H9 (cell line): ENCODE results near the gene ARNT2. TPM values are rescaled to one million over a fixed set of nuclear protein-coding genes. Genes with fewer than 3 reads are reported as not detected.

Experiments used
- DNase-seq: peaks from one replicate; pipeline ENCODE4 v3.0.0-alpha.2; 2017
- H2AFZ ChIP-seq: one replicate; pipeline ENCODE4 v1.6.1; 2013; ENCODE audit warnings: mild to moderate bottlenecking, low read length, control low read depth, moderate library complexity
- H2AK5ac ChIP-seq: 2 replicates; pipeline ENCODE4 v1.6.1; 2013; ENCODE audit warnings: low read length, control low read depth, mixed read lengths; ENCODE audit not compliant: insufficient read length
- H2BK120ac ChIP-seq: one replicate; pipeline ENCODE4 v1.6.1; 2013; ENCODE audit warnings: low read depth, mild to moderate bottlenecking, low read length, control low read depth, inconsistent platforms; ENCODE audit not compliant: poor library complexity, severe bottlenecking
- H2BK12ac ChIP-seq: 2 replicates; pipeline ENCODE4 v1.6.1; 2013; ENCODE audit warnings: low read length, control low read depth, mixed read lengths, low read depth; ENCODE audit not compliant: insufficient read length
- H2BK15ac ChIP-seq: 2 replicates; pipeline ENCODE4 v1.6.1; 2013; ENCODE audit warnings: low read depth, low read length, control low read depth
- H2BK20ac ChIP-seq: one replicate; pipeline ENCODE4 v1.6.1; 2013; ENCODE audit warnings: low read depth, mild to moderate bottlenecking, low read length, control low read depth, inconsistent platforms; ENCODE audit not compliant: poor library complexity, severe bottlenecking
- H2BK5ac ChIP-seq: 2 replicates; pipeline ENCODE4 v1.6.1; 2013; ENCODE audit warnings: low read length, control low read depth, mixed read lengths; ENCODE audit not compliant: insufficient read length
- H3K14ac ChIP-seq: 2 replicates; pipeline ENCODE4 v1.6.1; 2013; ENCODE audit warnings: low read length, control low read depth; ENCODE audit not compliant: insufficient read depth
- H3K18ac ChIP-seq: 2 replicates; pipeline ENCODE4 v1.6.1; 2013; ENCODE audit warnings: low read depth, mild to moderate bottlenecking, mixed read lengths, low read length, control low read depth; ENCODE audit not compliant: insufficient read length
- H3K23ac ChIP-seq: 2 replicates; pipeline ENCODE4 v1.6.1; 2013; ENCODE audit warnings: low read length, control low read depth, mixed read lengths, low read depth; ENCODE audit not compliant: insufficient read length
- H3K23me2 ChIP-seq: 2 replicates; pipeline ENCODE4 v1.6.1; 2013; ENCODE audit warnings: low read depth, mild to moderate bottlenecking, mixed read lengths, low read length, control low read depth; ENCODE audit not compliant: insufficient read length, poor library complexity, severe bottlenecking
- H3K27ac ChIP-seq: 2 replicates; pipeline ENCODE4 v1.5.1; 2013; ENCODE audit warnings: low read length, control low read depth, mixed read lengths, low read depth; ENCODE audit not compliant: insufficient read length
- H3K27me3 ChIP-seq: 2 replicates; pipeline ENCODE4 v1.6.1; 2013; ENCODE audit warnings: low read length, control low read depth, inconsistent platforms; ENCODE audit not compliant: insufficient read depth
- H3K4ac ChIP-seq: 2 replicates; pipeline ENCODE4 v1.6.1; 2013; ENCODE audit warnings: low read depth, mild to moderate bottlenecking, control low read depth, inconsistent platforms, low read length, moderate library complexity
- H3K4me1 ChIP-seq: 2 replicates; pipeline ENCODE4 v1.6.1; 2013; ENCODE audit warnings: low read length, control low read depth, inconsistent platforms; ENCODE audit not compliant: insufficient read depth
- H3K4me2 ChIP-seq: 2 replicates; pipeline ENCODE4 v1.6.1; 2013; ENCODE audit warnings: low read length, control low read depth, mixed read lengths; ENCODE audit not compliant: insufficient read length, insufficient read depth
- H3K56ac ChIP-seq: 2 replicates; pipeline ENCODE4 v1.6.1; 2013; ENCODE audit warnings: low read depth, mild to moderate bottlenecking, mixed read lengths, low read length, control low read depth; ENCODE audit not compliant: insufficient read length
- H3K79me1 ChIP-seq: 2 replicates; pipeline ENCODE4 v1.6.1; 2013; ENCODE audit warnings: low read depth, mild to moderate bottlenecking, moderate library complexity, low read length, control low read depth, inconsistent platforms; ENCODE audit not compliant: insufficient read depth, poor library complexity, severe bottlenecking
- H3K79me2 ChIP-seq: 2 replicates; pipeline ENCODE4 v1.6.1; 2013; ENCODE audit warnings: low read length, control low read depth, inconsistent platforms; ENCODE audit not compliant: insufficient read depth
- H3K9ac ChIP-seq: 2 replicates; pipeline ENCODE4 v1.6.1; 2013; ENCODE audit warnings: low read length, control low read depth, mixed read lengths; ENCODE audit not compliant: insufficient read length; ENCODE audit errors: extremely low read depth
- H3K9me3 ChIP-seq: one replicate; pipeline ENCODE4 v1.6.1; 2013; ENCODE audit warnings: low read depth, low read length, inconsistent platforms; ENCODE audit not compliant: control insufficient read depth
- H3T11ph ChIP-seq: one replicate; pipeline ENCODE4 v1.6.1; 2013; ENCODE audit warnings: mild to moderate bottlenecking, low read length, control low read depth, inconsistent platforms
- H4K20me1 ChIP-seq: one replicate; pipeline ENCODE4 v1.6.1; 2013; ENCODE audit not compliant: control insufficient read depth, insufficient read length, insufficient read depth
- H4K5ac ChIP-seq: 2 replicates; pipeline ENCODE4 v1.6.1; 2013; ENCODE audit warnings: low read depth, mild to moderate bottlenecking, mixed read lengths, low read length, control low read depth; ENCODE audit not compliant: insufficient read length
- H4K8ac ChIP-seq: replicated peaks from 2 replicates; pipeline ENCODE4 v1.6.1; 2013; ENCODE audit warnings: low read length, control low read depth, mixed read lengths, low read depth; ENCODE audit not compliant: insufficient read length
- H4K91ac ChIP-seq: 2 replicates; pipeline ENCODE4 v1.6.1; 2013; ENCODE audit warnings: low read depth, mild to moderate bottlenecking, moderate library complexity, mixed read lengths, low read length, control low read depth; ENCODE audit not compliant: insufficient read length
- H3K27ac Mint-ChIP-seq, 3 experiments: 2 replicates in 2 of 3; 3 replicates in 1 of 3; pipeline ENCODE4 v1.8.0; 2020 to 2021; ENCODE audit warnings: mixed read lengths in 3 of 3, mild to moderate bottlenecking in 1 of 3, moderate library complexity in 1 of 3
- H3K27me3 Mint-ChIP-seq: 2 replicates; pipeline ENCODE4 v1.8.0; 2021; ENCODE audit warnings: low read depth, mild to moderate bottlenecking, moderate library complexity, mixed read lengths
- H3K36me3 Mint-ChIP-seq, 3 experiments: 2 replicates in 2 of 3; 3 replicates in 1 of 3; pipeline ENCODE4 v1.8.0; 2020 to 2021; ENCODE audit warnings: low read depth in 3 of 3, mixed read lengths in 3 of 3; ENCODE audit not compliant: insufficient read depth in 1 of 3
- H3K4me1 Mint-ChIP-seq, 2 experiments: 2 replicates each; pipeline ENCODE4 v1.8.0; 2020; ENCODE audit warnings: mixed read lengths in 2 of 2
- H3K4me3 Mint-ChIP-seq, 2 experiments: 2 replicates in 1 of 2; 3 replicates in 1 of 2; pipeline ENCODE4 v1.8.0; 2020 to 2021; ENCODE audit warnings: mild to moderate bottlenecking in 2 of 2, mixed read lengths in 2 of 2, moderate library complexity in 1 of 2
- H3K9me3 Mint-ChIP-seq, 2 experiments: 2 replicates in 1 of 2; 3 replicates in 1 of 2; pipeline ENCODE4 v1.8.0; 2020; ENCODE audit warnings: mild to moderate bottlenecking in 2 of 2, mixed read lengths in 2 of 2, moderate library complexity in 1 of 2
- WGBS: extraction: QIAGEN DNeasy Blood & Tissue Kit; methylation state at CpG from one replicate; pipeline ENCODE4 v1.1.7; 2013; ENCODE audit warnings: missing lambda C conversion rate, low lambda C conversion rate, mixed read lengths; ENCODE audit not compliant: insufficient read length; ENCODE audit errors: extremely low coverage; 5-methylcytosine and 5-hydroxymethylcytosine counted together
- total RNA-seq: library from RNA; stranded (reverse); gene quantifications from 2 replicates; pipeline ENCODE4 v1.2.1, GENCODE V29; 2021
- TF ChIP-seq, protein P1 (sequence below): fragments of 200-600 bp; sonication (generic); conservative IDR thresholded peaks from 3 replicates; pipeline ENCODE4 v1.8.0; 2021; ENCODE audit warnings: antibody characterized with exemption, mild to moderate bottlenecking

The ARNT2 gene
- total RNA-seq, 1 experiment from 2014 or later = 10.5 TPM

DNA sequence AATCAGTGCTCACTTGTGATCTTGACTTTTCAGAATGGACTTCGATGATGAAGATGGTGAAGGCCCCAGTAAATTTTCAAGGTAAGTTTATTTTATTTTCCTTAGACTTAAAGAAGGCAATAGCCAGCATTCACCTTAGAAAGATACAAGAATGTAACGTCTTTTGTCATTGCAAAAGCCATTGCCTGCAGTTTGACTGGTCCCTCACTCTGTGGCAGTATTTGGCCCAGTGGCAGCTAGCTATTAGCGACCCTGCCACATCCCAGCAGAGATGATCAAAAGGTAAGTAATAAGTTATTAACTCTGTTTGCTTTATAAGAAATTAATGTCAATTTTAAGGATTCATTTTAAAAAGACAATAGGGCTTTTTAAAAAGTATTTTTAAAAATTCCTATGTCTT, 53.7 kb downstream of the ARNT2 start:
- Histone ChIP-seq H3K4me1 (no peaks in the 10 kb centered on the region), H2BK120ac (no peak overlapping the region), H3K23me2 (no peaks in the 10 kb centered on the region), H3K23ac (no peak overlapping the region), H4K5ac (no peak overlapping the region), H4K20me1 (no peaks in the 10 kb centered on the region), H3K4me2 (no peak overlapping the region), H3K27me3 (no peaks in the 10 kb centered on the region), H4K8ac (no peak overlapping the region), H3K9me3 (no peaks in the 10 kb centered on the region), H3K79me2 (no peaks in the 10 kb centered on the region), H2AFZ (no peak overlapping the region), H2BK20ac (no peak overlapping the region), H3K18ac (no peak overlapping the region), H3K27ac (no peak overlapping the region), H2BK15ac (no peak overlapping the region), H3T11ph (no peak overlapping the region), H3K56ac (no peak overlapping the region), H3K79me1 (no peaks in the 10 kb centered on the region), H4K91ac (no peak overlapping the region), H2AK5ac (no peak overlapping the region), H3K4ac (no peak overlapping the region), H3K9ac (no peak overlapping the region), H2BK5ac (no peak overlapping the region), H3K14ac (no peak overlapping the region), H2BK12ac (no peak overlapping the region)
- H3K4me3 Mint-ChIP-seq = no peak overlapping the region
- no peaks in the 10 kb centered on the region for H3K36me3 Mint-ChIP-seq
- TF ChIP-seq, protein P1, sequence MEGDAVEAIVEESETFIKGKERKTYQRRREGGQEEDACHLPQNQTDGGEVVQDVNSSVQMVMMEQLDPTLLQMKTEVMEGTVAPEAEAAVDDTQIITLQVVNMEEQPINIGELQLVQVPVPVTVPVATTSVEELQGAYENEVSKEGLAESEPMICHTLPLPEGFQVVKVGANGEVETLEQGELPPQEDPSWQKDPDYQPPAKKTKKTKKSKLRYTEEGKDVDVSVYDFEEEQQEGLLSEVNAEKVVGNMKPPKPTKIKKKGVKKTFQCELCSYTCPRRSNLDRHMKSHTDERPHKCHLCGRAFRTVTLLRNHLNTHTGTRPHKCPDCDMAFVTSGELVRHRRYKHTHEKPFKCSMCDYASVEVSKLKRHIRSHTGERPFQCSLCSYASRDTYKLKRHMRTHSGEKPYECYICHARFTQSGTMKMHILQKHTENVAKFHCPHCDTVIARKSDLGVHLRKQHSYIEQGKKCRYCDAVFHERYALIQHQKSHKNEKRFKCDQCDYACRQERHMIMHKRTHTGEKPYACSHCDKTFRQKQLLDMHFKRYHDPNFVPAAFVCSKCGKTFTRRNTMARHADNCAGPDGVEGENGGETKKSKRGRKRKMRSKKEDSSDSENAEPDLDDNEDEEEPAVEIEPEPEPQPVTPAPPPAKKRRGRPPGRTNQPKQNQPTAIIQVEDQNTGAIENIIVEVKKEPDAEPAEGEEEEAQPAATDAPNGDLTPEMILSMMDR = peak; percentile 30; the same call in 1 of the 3 replicates
- no CpG with 5 or more reads among the region's 3 CpGs for WGBS
- DNase-seq = no peak
- peaks cover 8% of the 10 kb centered on the region for H3K27me3 Mint-ChIP-seq
- no peaks in the 10 kb centered on the region for H3K9me3 Mint-ChIP-seq
- no peak overlapping the region for H3K27ac Mint-ChIP-seq
- H3K4me1 Mint-ChIP-seq = peaks cover 15 to 22% of the 10 kb centered on the region in 2 experiments
